K562 (cell line): Measurements from ENCODE around the gene NHSL2. TPM values are rescaled to one million over a fixed set of nuclear protein-coding genes. Genes with fewer than 3 reads are reported as not detected.

Experiments used
- ATAC-seq: fragments of 200-7000 bp; cut with Tn5 transposase; 3 replicates; pipeline ENCODE4 v1.9.1; 2020; ENCODE audit warnings: moderate library complexity
- BruUV-seq: library from RNA; stranded (reverse); fragments of 400-500 nt; replicated peaks from 2 replicates; lab custom pipeline; 2021; lab: Mats Ljungman, UMichigan
- CTCF ChIA-PET: fragments of 300-600 bp; formaldehyde crosslinking; extraction: SDS; loops from one replicate; lab custom pipeline; 2021; ENCODE audit warnings: low intra/inter-chr PET ratio; lab: Yijun Ruan, JAX
- POLR2A ChIA-PET: fragments of 300-600, 350-650 bp; sonication (Branson Sonifier 250); formaldehyde crosslinking; extraction: SDS; loops from one replicate; lab custom pipeline; 2021; ENCODE audit warnings: antibody characterized with exemption, inconsistent platforms; lab: Yijun Ruan, JAX
- DNase-seq, 4 experiments: peaks; one replicate each; pipeline versions ENCODE4 v3.0.0 to v3.0.0-alpha.2; 2011 to 2018; ENCODE audit warnings: low spot score in 3 of 4, mixed read lengths in 3 of 4; ENCODE audit errors: extremely low read depth in 1 of 4
- FAIRE-seq: peaks from 2 replicates; lab custom pipeline; 2011; peaks lifted over from hg19 to GRCh38; lab: Jason Lieb, UNC
- H2AFZ ChIP-seq: 2 replicates; pipeline ENCODE4 v1.6.0; 2011; ENCODE audit warnings: low read depth, low read length, control low read depth, inconsistent platforms
- H3K27ac ChIP-seq: fragments of 200-600 bp; 3 replicates; pipeline ENCODE4 v1.8.0; 2011; ENCODE audit warnings: low read depth, mild to moderate bottlenecking, control low read depth, inconsistent platforms, low read length, moderate library complexity, mixed read lengths; ENCODE audit errors: extremely low read depth
- H3K27me3 ChIP-seq, 2 experiments: fragments of 300-600 bp in 1 of 2; 2 replicates in 1 of 2; 3 replicates in 1 of 2; pipeline versions ENCODE4 v1.6.0 to v1.8.0; 2011; ENCODE audit warnings: inconsistent platforms in 2 of 2, low read length in 2 of 2, mild to moderate bottlenecking in 1 of 2, mixed read lengths in 1 of 2, moderate library complexity in 1 of 2; ENCODE audit not compliant: control insufficient read depth in 2 of 2, insufficient read depth in 2 of 2
- H3K36me3 ChIP-seq: fragments of 300-600 bp; 3 replicates; pipeline ENCODE4 v1.8.0; 2011; ENCODE audit warnings: mild to moderate bottlenecking, low read length, inconsistent platforms; ENCODE audit not compliant: control insufficient read depth, insufficient read depth
- H3K4me1 ChIP-seq, 2 experiments: fragments of 200-600 bp in 1 of 2; replicated peaks in 1 of 2; 2 replicates in 1 of 2; 3 replicates in 1 of 2; pipeline versions ENCODE4 v1.5.1 to v1.8.0; 2011; ENCODE audit warnings: inconsistent platforms in 2 of 2, low read length in 2 of 2, mild to moderate bottlenecking in 1 of 2, mixed read lengths in 1 of 2, moderate library complexity in 1 of 2; ENCODE audit not compliant: control insufficient read depth in 2 of 2, insufficient read depth in 2 of 2
- H3K4me2 ChIP-seq: 2 replicates; pipeline ENCODE4 v1.6.1; 2011; ENCODE audit warnings: low read length, control low read depth, inconsistent platforms, mixed read lengths; ENCODE audit not compliant: insufficient read depth
- H3K4me3 ChIP-seq: fragments of 200-600 bp; sonication (generic), shearing (Covaris generic); 2 replicates; pipeline ENCODE4 v1.5.1; 2016; ENCODE audit warnings: control low read depth, inconsistent platforms
- H3K79me2 ChIP-seq: fragments of 200-600 bp; 3 replicates; pipeline ENCODE4 v1.8.0; 2011; ENCODE audit warnings: low read length, inconsistent platforms; ENCODE audit not compliant: control insufficient read depth, insufficient read depth
- H3K9ac ChIP-seq, 2 experiments: 2 replicates each; pipeline versions ENCODE4 v1.6.0 to v1.6.1; 2011; ENCODE audit warnings: low read depth in 2 of 2, low read length in 2 of 2, control low read depth in 1 of 2, inconsistent platforms in 1 of 2, mild to moderate bottlenecking in 1 of 2, mixed read lengths in 1 of 2; ENCODE audit not compliant: insufficient read depth in 1 of 2
- H3K9me1 ChIP-seq: one replicate; pipeline ENCODE4 v1.6.0; 2011; ENCODE audit warnings: inconsistent platforms, mild to moderate bottlenecking, low read length, moderate library complexity; ENCODE audit not compliant: control insufficient read depth, insufficient read depth
- H3K9me3 ChIP-seq: replicated peaks from 2 replicates; pipeline ENCODE4 v1.5.1; 2011; ENCODE audit warnings: low read depth, low read length, inconsistent platforms; ENCODE audit not compliant: control insufficient read depth, insufficient read depth
- H4K20me1 ChIP-seq: replicated peaks from 2 replicates; pipeline ENCODE4 v1.6.1; 2011; ENCODE audit warnings: low read length, inconsistent platforms, mixed read lengths; ENCODE audit not compliant: control insufficient read depth, insufficient read depth
- ARID1B ChIP-seq: fragments of 450-650 bp; IDR thresholded peaks from 2 replicates; pipeline ENCODE4 v1.6.1; 2016; ENCODE audit warnings: antibody characterized with exemption, mild to moderate bottlenecking, inconsistent platforms
- BRD4 ChIP-seq: fragments of 200-600 bp; sonication (generic); IDR thresholded peaks from 2 replicates; pipeline ENCODE4 v1.6.1; 2017; ENCODE audit warnings: inconsistent platforms
- CHAMP1 ChIP-seq: fragments of 450-650 bp; IDR thresholded peaks from 2 replicates; pipeline ENCODE4 v1.6.1; 2016; ENCODE audit warnings: mild to moderate bottlenecking
- ESRRA ChIP-seq: fragments of 450-650 bp; IDR thresholded peaks from 2 replicates; pipeline ENCODE4 v1.6.1; 2014; ENCODE audit warnings: low read depth, mild to moderate bottlenecking, moderate library complexity, borderline replicate concordance
- GATAD2B ChIP-seq: fragments of 450-650 bp; IDR thresholded peaks from 2 replicates; pipeline ENCODE4 v1.6.1; 2017; ENCODE audit warnings: mild to moderate bottlenecking, borderline replicate concordance
- HCFC1 ChIP-seq: IDR thresholded peaks from 2 replicates; pipeline ENCODE4 v1.6.1; 2012; ENCODE audit warnings: low read depth, low read length, improper control_type of control experiment
- MCM2 ChIP-seq: fragments of 450-650 bp; IDR thresholded peaks from 2 replicates; pipeline ENCODE4 v1.6.1; 2017; ENCODE audit warnings: low read depth, mild to moderate bottlenecking
- NFYB ChIP-seq: IDR thresholded peaks from 2 replicates; pipeline ENCODE4 v1.6.1; 2011; ENCODE audit warnings: mild to moderate bottlenecking, moderate library complexity; ENCODE audit not compliant: insufficient read length; ENCODE audit errors: extremely low read depth
- NRF1 ChIP-seq, 2 experiments: fragments of 450-650 bp; IDR thresholded peaks in 1 of 2; conservative IDR thresholded peaks in 1 of 2; 2 replicates each; pipeline ENCODE4 v1.6.1; 2014; ENCODE audit warnings: mild to moderate bottlenecking in 2 of 2
- RBM17 ChIP-seq: fragments of 200-400 bp; formaldehyde crosslinking; IDR thresholded peaks from 2 replicates; pipeline ENCODE4 v1.6.1; 2017; ENCODE audit warnings: low read depth, mild to moderate bottlenecking, low read length, borderline replicate concordance
- TEAD4 ChIP-seq, 2 experiments: sonication (generic) in 1 of 2; formaldehyde crosslinking in 1 of 2; IDR thresholded peaks; 2 replicates each; pipeline versions ENCODE4 v1.6.1 to v1.8.0; 2012 to 2022; ENCODE audit warnings: borderline replicate concordance in 1 of 2, inconsistent platforms in 1 of 2, low read length in 1 of 2, mild to moderate bottlenecking in 1 of 2, missing genetic modification reagents in 1 of 2
- USF1 ChIP-seq: sonication (generic); formaldehyde crosslinking; IDR thresholded peaks from 2 replicates; pipeline ENCODE4 v1.9.0; 2022; ENCODE audit warnings: mild to moderate bottlenecking, missing genetic modification reagents
- ZNF133 ChIP-seq: fragments of 250-450 bp; sonication (Bioruptor Pico); IDR thresholded peaks from 2 replicates; pipeline ENCODE4 v1.4.0; 2020; ENCODE audit warnings: mild to moderate bottlenecking
- ZNF436 ChIP-seq: fragments of 250-450, 450-650 bp; sonication (Bioruptor Pico); formaldehyde crosslinking; IDR thresholded peaks from 2 replicates; pipeline ENCODE4 v1.7.0; 2020; ENCODE audit warnings: mild to moderate bottlenecking
- ZNF696 ChIP-seq: fragments of 250-450 bp; sonication (Bioruptor Pico); conservative IDR thresholded peaks from 2 replicates; pipeline ENCODE4 v1.4.0; 2020; ENCODE audit warnings: mild to moderate bottlenecking, moderate library complexity
- ZNF717 ChIP-seq: fragments of 250-450 bp; sonication (Bioruptor Pico); IDR thresholded peaks from 2 replicates; pipeline ENCODE4 v1.5.0; 2021
- WGBS: fragments of 100-300 bp; shearing (Covaris generic); methylation state at CpG from one replicate; pipeline ENCODE4 v1.1.6; 2016; ENCODE audit warnings: low coverage, mixed read lengths; ENCODE audit not compliant: insufficient coverage; ENCODE audit errors: missing lambda C conversion rate; 5-methylcytosine and 5-hydroxymethylcytosine counted together
- in situ Hi-C: fragments of 300-500 bp; cut with MboI; formaldehyde crosslinking; loops from 4 replicates; pipeline ENCODE4 v1.15.0; 2018; ENCODE audit warnings: inconsistent platforms, mixed read lengths
- intact Hi-C: fragments of 100-400 bp; cut with micrococcal nuclease; formaldehyde crosslinking; loops from 2 replicates; pipeline ENCODE4 v1.14.2; 2022
- polyA plus RNA-seq, 8 experiments: library from polyadenylated mRNA; depleted of rRNA in 4 of 8; stranded (reverse) in 5 of 8; unstranded in 3 of 8; fragments of >200 nt; fragmentation: Nextera tagmentation in 2 of 8; fragmentation: Illumina TruSeq in 1 of 8; extraction: Ambion mirVana in 2 of 8; extraction: Trizol in 1 of 8; gene quantifications; 2 replicates each; pipeline versions ENCODE4 v1.2.1 to v1.2.3, GENCODE V29; 2011 to 2014; ENCODE audit warnings: inconsistent platforms in 1 of 8, missing spikeins in 1 of 8
- total RNA-seq, 7 experiments: library from RNA; depleted of rRNA in 6 of 7; stranded (reverse); fragments of >200 nt in 6 of 7; fragmentation: Illumina TruSeq in 2 of 7; extraction: Trizol in 2 of 7; gene quantifications; 2 replicates each; pipeline versions ENCODE4 v1.2.1 to v1.2.3, GENCODE V29; 2011 to 2021; ENCODE audit warnings: low replicate concordance in 1 of 7
- TF ChIP-seq, protein P1 (sequence below): fragments of 250-450 bp; sonication (Bioruptor Pico); IDR thresholded peaks from 2 replicates; pipeline ENCODE4 v1.4.0; 2020; ENCODE audit warnings: mild to moderate bottlenecking, moderate library complexity

NHSL2 gene
- total and polyA plus RNA-seq, 9 of the 15 experiments (the other 6 are each of a cell fraction or from before 2014, with no cell fraction given), result 0.02 TPM; not detected in 8

- Histone ChIP-seq H3K9ac (no peak overlapping the region), H3K79me2 (no peaks in the 10 kb centered on the region), H3K27me3 (peaks cover 0 to 10% of the 10 kb centered on the region in 2 experiments; a peak in 2 of 5 replicates), H3K4me2 (no peak overlapping the region), H3K4me1 (no peaks in the 10 kb centered on the region), H4K20me1 (no peaks in the 10 kb centered on the region), H3K36me3 (no peaks in the 10 kb centered on the region), H2AFZ (no peak overlapping the region), H3K4me3 (no peak overlapping the region), H3K9me3 (no peaks in the 10 kb centered on the region), H3K9me1 (no peaks in the 10 kb centered on the region), H3K27ac (no peak overlapping the region)
- intact Hi-C loops (no loop called here), in situ Hi-C loops (no loop called here)
- no TSS peak for BruUV-seq
- DNase-seq (no peak), FAIRE-seq (no peak), ATAC-seq (no peak)
- 4% methylated on average over 6 of the region's 6 CpGs for WGBS
- TF ChIP-seq NRF1 (conservative IDR thresholded peaks at IDR 0.05 in 1 of 2, IDR thresholded peaks at IDR 0.05 in 1 of 2) (no peak), ZNF717 (no peak), HCFC1 (no peak), USF1 (CRISPR knock-in tag) (no peak), TEAD4 (IDR thresholded peaks at IDR 0.05; ENCODE audit: low read length) (no peak), TEAD4 (CRISPR knock-in tag; IDR thresholded peaks at IDR 0.05; ENCODE audit: borderline replicate concordance) (no peak), ZNF133 (CRISPR knock-in tag) (no peak), ZNF696 (no peak), MCM2 (no peak), ZNF436 (no peak), GATAD2B (no peak), CHAMP1 (no peak), RBM17 (no peak), ARID1B (no peak), ESRRA (no peak), BRD4 (no peak), NFYB (no peak)
- TF ChIP-seq, protein P1, sequence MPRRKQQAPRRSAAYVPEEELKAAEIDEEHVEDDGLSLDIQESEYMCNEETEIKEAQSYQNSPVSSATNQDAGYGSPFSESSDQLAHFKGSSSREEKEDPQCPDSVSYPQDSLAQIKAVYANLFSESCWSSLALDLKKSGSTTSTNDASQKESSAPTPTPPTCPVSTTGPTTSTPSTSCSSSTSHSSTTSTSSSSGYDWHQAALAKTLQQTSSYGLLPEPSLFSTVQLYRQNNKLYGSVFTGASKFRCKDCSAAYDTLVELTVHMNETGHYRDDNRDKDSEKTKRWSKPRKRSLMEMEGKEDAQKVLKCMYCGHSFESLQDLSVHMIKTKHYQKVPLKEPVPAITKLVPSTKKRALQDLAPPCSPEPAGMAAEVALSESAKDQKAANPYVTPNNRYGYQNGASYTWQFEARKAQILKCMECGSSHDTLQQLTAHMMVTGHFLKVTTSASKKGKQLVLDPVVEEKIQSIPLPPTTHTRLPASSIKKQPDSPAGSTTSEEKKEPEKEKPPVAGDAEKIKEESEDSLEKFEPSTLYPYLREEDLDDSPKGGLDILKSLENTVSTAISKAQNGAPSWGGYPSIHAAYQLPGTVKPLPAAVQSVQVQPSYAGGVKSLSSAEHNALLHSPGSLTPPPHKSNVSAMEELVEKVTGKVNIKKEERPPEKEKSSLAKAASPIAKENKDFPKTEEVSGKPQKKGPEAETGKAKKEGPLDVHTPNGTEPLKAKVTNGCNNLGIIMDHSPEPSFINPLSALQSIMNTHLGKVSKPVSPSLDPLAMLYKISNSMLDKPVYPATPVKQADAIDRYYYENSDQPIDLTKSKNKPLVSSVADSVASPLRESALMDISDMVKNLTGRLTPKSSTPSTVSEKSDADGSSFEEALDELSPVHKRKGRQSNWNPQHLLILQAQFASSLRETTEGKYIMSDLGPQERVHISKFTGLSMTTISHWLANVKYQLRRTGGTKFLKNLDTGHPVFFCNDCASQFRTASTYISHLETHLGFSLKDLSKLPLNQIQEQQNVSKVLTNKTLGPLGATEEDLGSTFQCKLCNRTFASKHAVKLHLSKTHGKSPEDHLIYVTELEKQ (CRISPR knock-in tag), result no peak
- CTCF ChIA-PET, result no interaction called here
- POLR2A ChIA-PET, result no interaction called here
Measured at GRCh38 chrX:72062916-72063315, 152.3 kb downstream of the NHSL2 start.
